Fibroblast of lung (primary cell): Measurements from ENCODE around the gene ZBTB7C. TPM values are rescaled to one million over a fixed set of nuclear protein-coding genes. Genes with fewer than 3 reads are reported as not detected.

ENCODE experiments used
- DNase-seq, 2 donors: peaks; one replicate each; pipeline versions ENCODE4 v3.0.0 to v3.0.0-alpha.2; 2010; ENCODE audit warnings: low read depth in 2 of 2
- H2AFZ ChIP-seq: 2 replicates; pipeline ENCODE4 v1.5.1; 2012; ENCODE audit warnings: low read length, control low read depth, inconsistent platforms
- H3K27ac ChIP-seq: 2 replicates; pipeline ENCODE4 v1.5.1; 2011; ENCODE audit warnings: low read length, control low read depth; ENCODE audit not compliant: insufficient read depth
- H3K27me3 ChIP-seq: 2 replicates; pipeline ENCODE4 v1.5.1; 2011; ENCODE audit warnings: mild to moderate bottlenecking, low read length; ENCODE audit not compliant: control insufficient read depth, insufficient read depth
- H3K36me3 ChIP-seq: 2 replicates; pipeline ENCODE4 v1.5.1; 2011; ENCODE audit warnings: low read length; ENCODE audit not compliant: control insufficient read depth, insufficient read depth
- H3K4me1 ChIP-seq: 2 replicates; pipeline ENCODE4 v1.5.1; 2011; ENCODE audit warnings: low read length; ENCODE audit not compliant: control insufficient read depth, insufficient read depth; ENCODE audit errors: extremely low read depth
- H3K4me2 ChIP-seq: 2 replicates; pipeline ENCODE4 v1.5.1; 2011; ENCODE audit warnings: low read length, control low read depth; ENCODE audit not compliant: insufficient read depth; ENCODE audit errors: extremely low read depth
- H3K4me3 ChIP-seq, 4 experiments: fragments of 200-600 bp in 1 of 4; sonication (generic) in 1 of 4; replicated peaks in 1 of 4; 2 replicates each; pipeline ENCODE4 v1.5.1; 2011 to 2016; ENCODE audit warnings: low read length in 4 of 4, low read depth in 3 of 4, mild to moderate bottlenecking in 3 of 4, control low read depth in 2 of 4, inconsistent platforms in 1 of 4, mixed read lengths in 1 of 4; ENCODE audit not compliant: insufficient read depth in 1 of 4; ENCODE audit errors: control extremely low read depth in 1 of 4
- H3K79me2 ChIP-seq: 2 replicates; pipeline ENCODE4 v1.5.1; 2012; ENCODE audit warnings: mild to moderate bottlenecking, low read length, inconsistent platforms; ENCODE audit not compliant: control insufficient read depth, insufficient read depth
- H3K9ac ChIP-seq: 2 replicates; pipeline ENCODE4 v1.5.1; 2011; ENCODE audit warnings: mild to moderate bottlenecking, low read length, control low read depth; ENCODE audit not compliant: insufficient read depth
- H3K9me3 ChIP-seq: 2 replicates; pipeline ENCODE4 v1.5.1; 2012; ENCODE audit warnings: low read depth, low read length; ENCODE audit not compliant: control insufficient read depth, insufficient read depth
- H4K20me1 ChIP-seq: 2 replicates; pipeline ENCODE4 v1.5.1; 2011; ENCODE audit warnings: low read length; ENCODE audit not compliant: control insufficient read depth, insufficient read depth; ENCODE audit errors: extremely low read depth
- EZH2 ChIP-seq: IDR thresholded peaks from 2 replicates; pipeline ENCODE4 v1.5.1; 2012; ENCODE audit warnings: low read length, control low read depth, mild to moderate bottlenecking; ENCODE audit errors: missing control alignments
- polyA plus RNA-seq, 2 donors: library from polyadenylated mRNA; depleted of rRNA in 1 of 2; stranded (reverse) in 1 of 2; unstranded in 1 of 2; fragments of >200 nt; gene quantifications; 2 replicates each; pipeline ENCODE4 v1.2.1, GENCODE V29; 2011 to 2012; ENCODE audit warnings: missing spikeins in 1 of 2
- total RNA-seq: library from RNA; depleted of rRNA; stranded (reverse); fragments of >200 nt; gene quantifications from 2 replicates; pipeline ENCODE4 v1.2.1, GENCODE V29; 2014
- TF ChIP-seq, protein P1 (sequence below), 2 donors: IDR thresholded peaks in 1 of 2; conservative IDR thresholded peaks in 1 of 2; 1 replicate in 1 of 2; 2 replicates in 1 of 2; pipeline ENCODE4 v1.5.1; 2011 to 2012; ENCODE audit warnings: low read length in 2 of 2, control low read depth in 1 of 2, inconsistent platforms in 1 of 2, low read depth in 1 of 2, mild to moderate bottlenecking in 1 of 2

Gene ZBTB7C
- total and polyA plus RNA-seq, 2 donors (not counting 1 experiment from before 2014, with no cell fraction given) = 0.19 to 0.33 TPM

DNA sequence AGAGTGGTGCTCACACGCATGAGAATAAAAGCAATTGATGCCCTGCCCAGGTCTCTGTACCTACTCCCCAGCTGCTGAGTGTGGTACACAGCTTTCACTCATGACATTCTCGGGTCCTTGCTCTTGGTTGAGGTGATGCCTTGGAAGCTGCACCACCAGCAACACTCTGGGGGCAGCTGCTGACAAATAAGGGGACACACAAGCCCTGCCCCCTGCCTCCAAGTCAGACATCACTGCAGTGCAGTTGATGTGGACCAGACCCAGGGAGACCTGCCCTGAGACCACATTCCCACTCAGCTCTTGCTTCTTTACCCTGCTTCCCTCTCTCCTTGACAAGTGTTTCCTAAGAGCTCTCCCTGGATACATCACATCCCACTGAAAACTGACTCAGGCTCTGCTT, 225.6 kb downstream of the ZBTB7C start:
- Histone ChIP-seq H3K4me2 (no peak overlapping the region), H3K36me3 (no peaks in the 10 kb centered on the region), H3K4me1 (no peaks in the 10 kb centered on the region), H2AFZ (no peak overlapping the region), H3K27me3 (no peaks in the 10 kb centered on the region), H3K9ac (no peak overlapping the region), H3K4me3 (no peak overlapping the region), H3K79me2 (no peaks in the 10 kb centered on the region), H3K27ac (no peak overlapping the region), H4K20me1 (no peaks in the 10 kb centered on the region), H3K9me3 (no peaks in the 10 kb centered on the region)
- no peak for TF ChIP-seq EZH2
- TF ChIP-seq, protein P1, sequence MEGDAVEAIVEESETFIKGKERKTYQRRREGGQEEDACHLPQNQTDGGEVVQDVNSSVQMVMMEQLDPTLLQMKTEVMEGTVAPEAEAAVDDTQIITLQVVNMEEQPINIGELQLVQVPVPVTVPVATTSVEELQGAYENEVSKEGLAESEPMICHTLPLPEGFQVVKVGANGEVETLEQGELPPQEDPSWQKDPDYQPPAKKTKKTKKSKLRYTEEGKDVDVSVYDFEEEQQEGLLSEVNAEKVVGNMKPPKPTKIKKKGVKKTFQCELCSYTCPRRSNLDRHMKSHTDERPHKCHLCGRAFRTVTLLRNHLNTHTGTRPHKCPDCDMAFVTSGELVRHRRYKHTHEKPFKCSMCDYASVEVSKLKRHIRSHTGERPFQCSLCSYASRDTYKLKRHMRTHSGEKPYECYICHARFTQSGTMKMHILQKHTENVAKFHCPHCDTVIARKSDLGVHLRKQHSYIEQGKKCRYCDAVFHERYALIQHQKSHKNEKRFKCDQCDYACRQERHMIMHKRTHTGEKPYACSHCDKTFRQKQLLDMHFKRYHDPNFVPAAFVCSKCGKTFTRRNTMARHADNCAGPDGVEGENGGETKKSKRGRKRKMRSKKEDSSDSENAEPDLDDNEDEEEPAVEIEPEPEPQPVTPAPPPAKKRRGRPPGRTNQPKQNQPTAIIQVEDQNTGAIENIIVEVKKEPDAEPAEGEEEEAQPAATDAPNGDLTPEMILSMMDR (conservative IDR thresholded peaks at IDR 0.05 in 1 of 2, IDR thresholded peaks at IDR 0.05 in 1 of 2; ENCODE audit: low read depth in 1 of 2, low read length in 2 of 2) = no peak
- no peak for DNase-seq

DNA sequence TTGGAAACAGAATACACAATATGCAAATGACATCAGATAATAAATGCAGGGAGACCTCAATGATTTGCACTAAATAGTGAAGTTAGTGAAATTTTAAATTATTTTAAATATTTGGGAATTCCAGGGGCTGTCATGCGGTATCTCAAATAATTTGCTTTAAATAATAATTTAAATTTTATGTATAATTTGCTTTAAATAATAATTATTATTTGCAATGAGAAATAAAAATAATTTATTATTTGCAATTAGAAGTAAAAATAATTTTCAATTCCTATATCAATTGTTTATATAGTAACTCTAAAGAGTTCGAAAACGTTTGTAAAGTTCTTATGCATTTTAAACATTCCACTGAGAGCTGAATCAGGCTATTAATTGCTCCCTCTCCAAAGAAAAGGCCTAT, 226.4 kb downstream of the ZBTB7C start:
- Histone ChIP-seq H3K4me2 (no peak overlapping the region), H3K36me3 (no peaks in the 10 kb centered on the region), H3K4me3 (no peak overlapping the region), H3K79me2 (no peaks in the 10 kb centered on the region), H3K27ac (no peak overlapping the region), H3K4me1 (no peaks in the 10 kb centered on the region), H2AFZ (no peak overlapping the region), H4K20me1 (no peaks in the 10 kb centered on the region), H3K9ac (no peak overlapping the region), H3K27me3 (no peaks in the 10 kb centered on the region), H3K9me3 (no peaks in the 10 kb centered on the region)
- TF ChIP-seq EZH2 = no peak
- TF ChIP-seq, protein P1 (conservative IDR thresholded peaks at IDR 0.05 in 1 of 2, IDR thresholded peaks at IDR 0.05 in 1 of 2; ENCODE audit: low read depth in 1 of 2, low read length in 2 of 2) = no peak
- no peak for DNase-seq

GRCh38 chr18:48181857-48182256, 227.3 kb downstream of the ZBTB7C start:
- Histone ChIP-seq H3K9me3 (no peaks in the 10 kb centered on the region), H3K27me3 (no peaks in the 10 kb centered on the region), H3K4me2 (no peak overlapping the region), H4K20me1 (no peaks in the 10 kb centered on the region), H2AFZ (no peak overlapping the region), H3K4me1 (no peaks in the 10 kb centered on the region), H3K9ac (no peak overlapping the region), H3K27ac (no peak overlapping the region), H3K4me3 (no peak overlapping the region), H3K36me3 (no peaks in the 10 kb centered on the region), H3K79me2 (no peaks in the 10 kb centered on the region)
- TF ChIP-seq EZH2 = no peak
- TF ChIP-seq, protein P1 (conservative IDR thresholded peaks at IDR 0.05 in 1 of 2, IDR thresholded peaks at IDR 0.05 in 1 of 2; ENCODE audit: low read depth in 1 of 2, low read length in 2 of 2) = no peak
- DNase-seq = no peak
